ENCODE data around the gene BORCS8.
"Not testable (repeated sequence)": the region's sequence is repeated elsewhere in the genome, so short reads cannot be mapped to it uniquely, and the experiment has no call there.

Gene BORCS8

GRCh38 chr19:19192910-19193423 is 1.0 kb upstream of the BORCS8 start:
- TF ChIP-seq JUND (IDR thresholded peaks at IDR 0.05; ENCODE audit: low read depth) = no peak
- in situ Hi-C loops (cut with HindIII; ENCODE audit: low pct_unique_long_range_greater_than_20kb, low sequenced_read_pairs) = no loop called here
- DNase-seq (ENCODE audit: low read depth in 1 of 2, low spot score in 1 of 2) = peak in 1 of 2 experiments; percentile 19

- in situ Hi-C loops (cut with HindIII; ENCODE audit: low pct_unique_long_range_greater_than_20kb, low sequenced_read_pairs) = no loop called here
- no peak for TF ChIP-seq JUND (IDR thresholded peaks at IDR 0.05; ENCODE audit: low read depth)
- DNase-seq (ENCODE audit: low read depth in 1 of 2, low spot score in 1 of 2) = no peak
Measured at GRCh38 chr19:19191768-19192077, 229 bp downstream of the BORCS8 start.

GRCh38 chr19:19186742-19187141 is 5.2 kb downstream of the BORCS8 start:
- TF ChIP-seq JUND (IDR thresholded peaks at IDR 0.05; ENCODE audit: low read depth) = no peak
- DNase-seq (ENCODE audit: low read depth in 1 of 2, low spot score in 1 of 2) = no peak
- in situ Hi-C loops (cut with HindIII; ENCODE audit: low pct_unique_long_range_greater_than_20kb, low sequenced_read_pairs) = no loop called here

GRCh38 chr19:19185853-19186740 is 5.9 kb downstream of the BORCS8 start:
- in situ Hi-C loops (cut with HindIII; ENCODE audit: low pct_unique_long_range_greater_than_20kb, low sequenced_read_pairs) = no loop called here
- DNase-seq (ENCODE audit: low read depth in 1 of 2, low spot score in 1 of 2) = peak in 1 of 2 experiments; percentile 69
- TF ChIP-seq JUND (IDR thresholded peaks at IDR 0.05; ENCODE audit: low read depth) = no peak

- TF ChIP-seq JUND (IDR thresholded peaks at IDR 0.05; ENCODE audit: low read depth) = no peak
- in situ Hi-C loops (cut with HindIII; ENCODE audit: low pct_unique_long_range_greater_than_20kb, low sequenced_read_pairs) = no loop called here
Measured at GRCh38 chr19:19181488-19181998, 10.4 kb downstream of the BORCS8 start.

GRCh38 chr19:19179548-19180441 is 12.2 kb downstream of the BORCS8 start:
- TF ChIP-seq JUND (IDR thresholded peaks at IDR 0.05; ENCODE audit: low read depth) = no peak
- in situ Hi-C loops (cut with HindIII; ENCODE audit: low pct_unique_long_range_greater_than_20kb, low sequenced_read_pairs) = no loop called here
- no peak for DNase-seq (ENCODE audit: low read depth in 1 of 2, low spot score in 1 of 2)

More at GRCh38 chr19:19181488-19181998, 10.4 kb downstream of the BORCS8 start:
- DNase-seq (ENCODE audit: low read depth in 1 of 2, low spot score in 1 of 2) = no peak

GRCh38 chr19:19176950-19177349 is 15.0 kb downstream of the BORCS8 start:
- in situ Hi-C loops (cut with HindIII; ENCODE audit: low pct_unique_long_range_greater_than_20kb, low sequenced_read_pairs) = no loop called here
- DNase-seq (ENCODE audit: low read depth in 1 of 2, low spot score in 1 of 2) = no peak
- no peak for TF ChIP-seq JUND (IDR thresholded peaks at IDR 0.05; ENCODE audit: low read depth)

GRCh38 chr19:19173243-19173642 is 18.7 kb downstream of the BORCS8 start:
- DNase-seq (ENCODE audit: low read depth in 1 of 2, low spot score in 1 of 2); in situ Hi-C loops (cut with HindIII; ENCODE audit: low pct_unique_long_range_greater_than_20kb, low sequenced_read_pairs): not testable (repeated sequence)

- TF ChIP-seq JUND (IDR thresholded peaks at IDR 0.05; ENCODE audit: low read depth) = no peak
- no peak for DNase-seq (ENCODE audit: low read depth in 1 of 2, low spot score in 1 of 2)
- in situ Hi-C loops (cut with HindIII; ENCODE audit: low pct_unique_long_range_greater_than_20kb, low sequenced_read_pairs) = no loop called here
Measured at GRCh38 chr19:19171821-19172532, 20.0 kb downstream of the BORCS8 start.

GRCh38 chr19:19170873-19171672 is 20.9 kb downstream of the BORCS8 start:
- in situ Hi-C loops (cut with HindIII; ENCODE audit: low pct_unique_long_range_greater_than_20kb, low sequenced_read_pairs) = no loop called here
- TF ChIP-seq JUND (IDR thresholded peaks at IDR 0.05; ENCODE audit: low read depth) = no peak
- DNase-seq (ENCODE audit: low read depth in 1 of 2, low spot score in 1 of 2) = no peak

- peak; percentile 86 to 89 for DNase-seq (ENCODE audit: low read depth in 1 of 2, low spot score in 1 of 2)
- TF ChIP-seq JUND (IDR thresholded peaks at IDR 0.05; ENCODE audit: low read depth) = no peak
- in situ Hi-C loops (cut with HindIII; ENCODE audit: low pct_unique_long_range_greater_than_20kb, low sequenced_read_pairs) = no loop called here
Measured at GRCh38 chr19:19170053-19170872, 21.7 kb downstream of the BORCS8 start, which contains the start of gene MEF2B. TSS of gene MEF2B (minus strand) at chr19:19170263. CDS start at chr19:19150735, 19,528 bp downstream.

Data from T47D (cell line).